Kidney epithelial cell (primary cell): Measurements from ENCODE around the gene SMAD7. TPM values are rescaled to one million over a fixed set of nuclear protein-coding genes. Genes with fewer than 3 reads are reported as not detected.

Experiments used
- DNase-seq: peaks from one replicate; pipeline ENCODE4 v3.0.0-alpha.2; 2010; ENCODE audit warnings: low read depth
- H3K27me3 ChIP-seq: 2 replicates; pipeline ENCODE4 v1.6.0; 2011; ENCODE audit warnings: low read length; ENCODE audit not compliant: control insufficient read depth, insufficient read depth
- H3K36me3 ChIP-seq: 2 replicates; pipeline ENCODE4 v1.5.1; 2011; ENCODE audit warnings: low read length; ENCODE audit not compliant: control insufficient read depth, insufficient read depth
- H3K4me3 ChIP-seq: 2 replicates; pipeline ENCODE4 v1.5.1; 2011; ENCODE audit warnings: low read depth, mild to moderate bottlenecking, control low read depth, low read length
- CTCF ChIP-seq: IDR thresholded peaks from 2 replicates; pipeline ENCODE4 v1.5.1; 2011; ENCODE audit warnings: mild to moderate bottlenecking, moderate library complexity, low read length, control low read depth, inconsistent platforms; ENCODE audit not compliant: insufficient read depth, poor library complexity, severe bottlenecking
- total RNA-seq: library from RNA; depleted of rRNA; stranded (reverse); fragments of >200 nt; gene quantifications from 2 replicates; pipeline ENCODE4 v1.2.3, GENCODE V29; 2015

Gene SMAD7
- total RNA-seq, 1 donor from 2014 or later, result 54.3 TPM

DNA sequence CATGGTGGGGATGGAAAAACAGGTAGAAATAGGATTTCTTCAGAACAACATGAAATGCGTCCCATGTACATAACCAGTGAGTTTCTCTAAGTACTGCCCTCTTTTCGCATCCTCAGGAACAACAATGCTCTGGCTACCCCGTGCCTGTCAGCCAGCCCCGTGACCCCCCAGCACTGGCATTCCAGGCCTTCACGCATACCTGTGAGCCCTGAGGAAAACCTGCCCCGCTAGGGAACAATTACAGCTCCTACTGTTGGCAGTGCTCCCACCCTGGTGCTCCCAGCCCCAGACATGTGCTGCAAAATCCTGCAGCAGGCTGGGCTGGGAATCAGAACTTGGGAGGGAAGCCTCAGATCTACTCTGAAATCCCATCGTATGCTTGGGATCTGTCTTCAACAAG is 9.1 kb downstream of the SMAD7 start:
- H3K36me3 ChIP-seq, result peaks cover 8% of the 10 kb centered on the region
- no peak for DNase-seq
- TF ChIP-seq CTCF, result no peak
- no peaks in the 10 kb centered on the region for H3K27me3 ChIP-seq
- H3K4me3 ChIP-seq, result peak overlapping the region; percentile 42

GRCh38 chr18:48940854-48941611 is 9.7 kb downstream of the SMAD7 start:
- DNase-seq, result no peak
- TF ChIP-seq CTCF, result no peak
- H3K36me3 ChIP-seq, result peaks cover 8% of the 10 kb centered on the region
- peak overlapping the region; percentile 42 for H3K4me3 ChIP-seq
- no peaks in the 10 kb centered on the region for H3K27me3 ChIP-seq

- peaks cover 7% of the 10 kb centered on the region for H3K36me3 ChIP-seq
- peak overlapping the region; percentile 19 for H3K4me3 ChIP-seq
- TF ChIP-seq CTCF, result no peak
- H3K27me3 ChIP-seq, result no peaks in the 10 kb centered on the region
- DNase-seq, result no peak
Observed at GRCh38 chr18:48939205-48940097, 11.3 kb downstream of the SMAD7 start.

DNA sequence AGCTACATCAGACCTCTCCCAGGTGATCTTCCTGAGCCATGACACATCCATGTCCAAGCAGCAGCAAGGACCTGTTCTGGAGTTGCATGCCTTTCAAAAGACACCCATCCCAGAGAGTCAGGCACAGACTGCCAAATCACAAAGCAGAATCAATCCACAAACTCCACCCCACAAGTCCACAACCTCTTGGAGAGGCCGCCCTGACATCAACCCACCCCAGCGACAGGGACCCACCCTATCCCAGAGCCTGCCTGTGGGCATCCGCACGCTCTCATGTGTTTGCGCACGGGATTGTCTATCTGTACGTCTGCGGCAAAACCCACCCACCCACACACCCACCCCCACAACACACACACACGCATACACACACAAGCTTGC is 11.9 kb downstream of the SMAD7 start:
- DNase-seq, result no peak
- H3K36me3 ChIP-seq, result peaks cover 7% of the 10 kb centered on the region
- no peak overlapping the region for H3K4me3 ChIP-seq
- no peak for TF ChIP-seq CTCF
- H3K27me3 ChIP-seq, result no peaks in the 10 kb centered on the region

- DNase-seq, result no peak
- no peak for TF ChIP-seq CTCF
- H3K27me3 ChIP-seq, result no peaks in the 10 kb centered on the region
- peaks cover 7% of the 10 kb centered on the region for H3K36me3 ChIP-seq
- H3K4me3 ChIP-seq, result no peak overlapping the region
Observed at GRCh38 chr18:48937869-48938750, 12.7 kb downstream of the SMAD7 start.
